HG03097 (cell line): ENCODE results near the gene BHLHE41.

Experiments
- ATAC-seq: cut with Tn5 transposase; IDR thresholded peaks from one replicate; pipeline ENCODE4 v1.9.1; 2021; ENCODE audit not compliant: unreplicated experiment, low FRiP score

The BHLHE41 gene

GRCh38 chr12:26090836-26091510 lies 33.9 kb downstream of the BHLHE41 start:
- ATAC-seq = no peak

GRCh38 chr12:26088998-26089397 lies 35.8 kb downstream of the BHLHE41 start:
- ATAC-seq = no peak

- no peak for ATAC-seq
These were observed 37.9 kb downstream of the BHLHE41 start for GRCh38 chr12:26086936-26087335.

GRCh38 chr12:26080911-26081310 lies 43.9 kb downstream of the BHLHE41 start:
- ATAC-seq = no peak

- ATAC-seq = no peak
These were observed 46.7 kb downstream of the BHLHE41 start for GRCh38 chr12:26077915-26078702.
